Left lobe of liver (tissue), 2 donors: ENCODE measurements around the gene WDR26. TPM values are rescaled to one million over a fixed set of nuclear protein-coding genes. Genes with fewer than 3 reads are reported as not detected.
A peak's percentile ranks its signal among the peaks of the same experiment; 100 is the strongest.
"Not testable (repeated sequence)": the region's sequence is repeated elsewhere in the genome, so short reads cannot be mapped to it uniquely, and the experiment has no call there.

ENCODE experiments used
- ATAC-seq: fragments of 200-7000 bp; cut with Tn5 transposase; one replicate; pipeline ENCODE4 v1.9.1; 2020; ENCODE audit warnings: mild to moderate bottlenecking, moderate library complexity
- DNase-seq: peaks from one replicate; pipeline ENCODE4 v3.0.0-alpha.2; 2020; ENCODE audit warnings: low spot score
- total RNA-seq: library from RNA; stranded (reverse); gene quantifications from one replicate; pipeline ENCODE4 v1.2.1, GENCODE V29; 2021
- donor health status: DM: no; HTN: no; CAD: no; lungs with moderate emphysema.
- donor health status: DM: no; HTN: yes; CAD: no.

The WDR26 gene
- total RNA-seq, 1 donor from 2014 or later, result 27.2 TPM

DNA sequence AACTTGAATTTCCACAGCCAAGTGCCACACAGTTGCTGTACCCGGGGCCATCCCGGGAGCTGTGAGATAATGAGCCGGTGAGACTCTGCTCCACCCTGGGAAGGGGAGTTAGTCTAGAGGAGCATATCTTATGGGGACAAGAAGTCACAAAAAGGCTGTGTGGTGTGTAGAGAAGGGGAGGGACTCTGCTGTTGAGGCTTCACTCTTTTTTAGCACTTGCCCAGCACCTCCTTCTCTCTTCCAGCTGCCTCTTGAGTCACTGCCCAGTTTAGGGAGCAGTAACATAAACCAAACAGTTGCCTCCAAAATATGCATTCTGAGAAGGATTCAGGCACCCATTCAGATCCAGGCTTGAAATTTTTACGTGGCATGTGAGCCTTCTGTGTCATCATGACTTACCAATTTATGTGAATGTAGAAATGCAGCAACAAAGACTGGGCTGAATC is 744 bp upstream of the WDR26 start:
- ATAC-seq (peak; percentile 37), DNase-seq (no peak)

DNA sequence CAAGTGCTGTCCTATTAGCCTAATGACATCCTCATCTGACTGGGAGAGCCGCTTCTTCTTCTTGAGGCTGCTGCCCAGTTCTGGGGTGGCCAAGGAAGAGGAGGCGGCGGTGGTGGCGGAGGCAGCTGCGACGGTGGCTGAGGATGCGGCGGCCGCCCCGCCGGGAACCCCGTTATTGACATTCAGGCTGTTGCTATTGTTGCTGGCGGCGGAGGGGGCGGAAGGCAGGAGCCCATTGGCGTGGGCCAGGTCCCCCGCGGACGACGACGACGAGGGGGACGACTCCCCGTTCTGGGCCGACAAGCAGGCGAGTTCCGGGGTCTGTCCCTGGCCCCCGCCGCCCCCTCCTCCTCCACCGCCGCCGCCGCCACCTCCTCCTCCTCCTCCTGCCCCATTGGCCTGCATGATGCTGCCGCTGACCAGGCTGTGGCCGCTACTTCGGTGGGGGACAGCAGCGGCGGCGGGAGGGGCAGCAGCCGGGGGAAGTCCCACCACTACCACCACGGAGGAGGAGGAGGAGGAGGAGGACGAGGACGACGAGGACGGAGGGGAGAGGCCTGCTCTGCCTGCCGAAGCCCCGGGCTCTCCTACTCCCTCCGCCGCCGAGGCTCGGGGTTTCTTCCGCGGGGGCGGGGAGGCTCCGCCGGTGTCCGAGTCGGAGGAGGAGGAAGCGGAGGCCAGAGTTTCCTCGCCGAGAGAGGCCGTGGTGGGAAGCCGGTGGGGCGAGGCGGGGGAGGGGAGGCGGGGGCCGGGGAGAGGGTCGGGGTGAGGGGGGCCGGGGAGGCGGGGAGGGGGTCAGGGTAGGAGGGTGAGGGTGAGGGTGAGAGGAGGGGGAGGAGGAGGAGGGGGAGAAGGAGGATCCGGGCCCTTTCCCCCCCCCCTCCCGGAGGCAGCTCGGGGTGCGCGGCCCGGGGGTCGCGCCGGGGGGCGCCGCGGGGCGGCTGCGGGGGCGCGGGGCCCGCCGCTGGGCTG is 610 bp downstream of the WDR26 start:
- peak; percentile 48 for ATAC-seq
- DNase-seq, result peak; percentile 57

DNA sequence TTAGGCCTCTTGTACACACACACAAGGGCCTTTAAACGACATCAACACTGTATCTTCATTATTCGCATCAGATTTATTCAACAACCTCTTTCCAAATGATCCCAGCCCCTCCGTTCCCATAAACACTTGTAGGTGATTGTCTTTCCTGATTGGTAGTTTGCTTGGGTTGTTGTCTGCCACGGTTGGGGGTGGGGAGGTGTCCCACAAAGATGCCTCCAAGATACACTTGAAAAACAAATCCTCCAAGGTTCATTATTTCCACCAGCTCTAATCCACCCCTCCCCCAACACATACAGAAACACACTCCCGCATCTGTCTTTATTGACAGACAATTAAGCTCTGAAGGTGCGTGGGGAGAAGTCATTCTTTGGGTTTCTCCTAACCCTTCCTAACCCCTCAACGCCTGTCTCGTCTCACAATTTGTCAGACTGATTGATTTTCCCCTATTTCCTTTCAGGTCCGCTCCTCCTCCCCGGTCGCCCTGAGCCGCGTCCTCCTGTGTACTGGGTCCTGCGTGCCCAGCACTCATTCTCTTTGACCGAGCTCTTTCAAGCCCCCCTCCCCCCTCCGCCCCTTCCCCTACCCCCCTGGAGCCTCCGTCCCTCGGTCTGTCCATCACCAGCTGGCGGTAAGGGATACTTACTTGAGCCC is 1.4 kb downstream of the WDR26 start:
- ATAC-seq (peak; percentile 8), DNase-seq (no peak)

DNA sequence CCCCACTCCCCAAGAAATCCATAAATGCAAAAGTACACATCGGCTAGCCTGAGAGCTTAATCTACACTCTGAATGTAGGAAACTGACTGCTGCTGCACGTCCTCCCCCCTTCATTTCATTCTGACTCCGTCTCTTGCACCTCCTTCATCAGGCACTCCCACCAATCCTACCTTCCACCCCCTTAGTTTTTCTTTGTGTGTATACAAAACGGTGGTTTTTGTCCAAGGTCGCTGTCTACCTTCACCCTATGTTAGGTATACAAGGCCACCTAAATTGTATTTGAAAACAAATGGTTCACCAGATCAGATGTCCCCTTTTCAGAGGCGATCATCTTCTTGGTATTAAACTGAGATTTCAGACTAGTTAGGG is 1.9 kb downstream of the WDR26 start:
- no peak for DNase-seq
- peak; percentile 10 for ATAC-seq

DNA sequence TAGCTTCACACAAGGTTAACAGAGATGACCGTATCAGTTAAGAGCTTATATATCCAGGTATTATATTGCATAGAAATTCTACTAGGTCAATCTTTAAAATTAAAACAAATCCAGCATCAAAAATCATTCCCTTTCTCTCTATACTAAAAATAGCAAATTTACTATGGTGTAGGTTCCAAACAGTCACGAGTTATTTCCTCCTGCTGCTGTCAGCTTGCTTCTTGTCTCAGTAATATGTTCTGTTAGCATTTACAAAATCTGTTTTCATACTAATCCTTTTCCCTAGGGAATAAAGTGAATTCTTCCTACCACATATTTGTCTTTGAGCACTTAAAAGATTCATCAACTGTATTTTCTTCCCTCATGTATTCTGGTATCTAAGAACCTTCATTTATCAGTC is 2.5 kb downstream of the WDR26 start:
- no peak for ATAC-seq

DNA sequence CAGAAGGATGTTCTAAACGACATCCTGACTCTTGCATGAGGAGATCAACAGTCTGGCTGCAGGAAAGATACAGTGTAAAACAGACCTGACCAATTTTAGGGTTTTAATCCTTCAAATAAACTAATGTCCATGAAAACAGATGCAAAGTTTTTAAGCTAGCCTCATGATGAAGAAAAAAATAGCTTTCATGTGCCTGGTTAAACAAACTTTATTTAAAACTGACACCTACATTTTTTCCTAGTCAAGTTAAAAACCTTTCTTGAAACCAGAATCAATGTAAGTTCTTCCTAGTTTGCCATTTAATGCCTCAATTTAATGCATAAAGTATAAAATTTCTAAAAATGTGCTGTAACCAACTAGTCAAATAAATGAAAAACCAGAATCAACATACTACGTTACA is 2.9 kb downstream of the WDR26 start:
- ATAC-seq (no peak), DNase-seq (no peak)

More for the DNA sequence above, 2.5 kb downstream of the WDR26 start:
- no peak for DNase-seq

DNA sequence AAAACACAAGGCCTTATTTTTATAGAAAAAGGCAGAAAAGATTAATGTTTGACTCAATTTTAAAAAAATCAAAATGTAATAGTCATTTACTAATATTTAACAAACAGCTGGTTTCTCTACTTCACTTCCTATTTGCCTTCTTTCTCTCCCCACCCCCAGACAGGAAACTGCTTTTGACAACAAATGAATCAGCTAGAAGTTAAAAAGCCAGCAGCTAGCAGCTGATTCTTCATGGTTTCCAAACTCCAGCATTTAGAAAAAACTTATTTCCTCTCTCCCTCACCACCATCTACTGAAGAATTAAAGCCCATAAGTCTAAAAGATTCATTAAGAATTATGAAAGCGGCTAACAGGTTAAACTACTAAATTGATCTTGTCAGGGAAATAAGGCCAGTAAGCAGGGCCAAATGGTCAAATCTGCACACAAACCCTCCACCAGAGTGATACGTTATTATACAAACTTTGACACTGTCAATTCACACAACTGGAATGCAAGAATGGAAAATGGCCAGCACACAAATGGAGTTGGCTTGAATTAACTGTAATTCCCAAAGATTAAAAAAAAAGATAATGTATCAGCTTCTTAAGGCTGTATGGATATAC is 4.0 kb downstream of the WDR26 start:
- ATAC-seq (peak; percentile 12), DNase-seq (no peak)

DNA sequence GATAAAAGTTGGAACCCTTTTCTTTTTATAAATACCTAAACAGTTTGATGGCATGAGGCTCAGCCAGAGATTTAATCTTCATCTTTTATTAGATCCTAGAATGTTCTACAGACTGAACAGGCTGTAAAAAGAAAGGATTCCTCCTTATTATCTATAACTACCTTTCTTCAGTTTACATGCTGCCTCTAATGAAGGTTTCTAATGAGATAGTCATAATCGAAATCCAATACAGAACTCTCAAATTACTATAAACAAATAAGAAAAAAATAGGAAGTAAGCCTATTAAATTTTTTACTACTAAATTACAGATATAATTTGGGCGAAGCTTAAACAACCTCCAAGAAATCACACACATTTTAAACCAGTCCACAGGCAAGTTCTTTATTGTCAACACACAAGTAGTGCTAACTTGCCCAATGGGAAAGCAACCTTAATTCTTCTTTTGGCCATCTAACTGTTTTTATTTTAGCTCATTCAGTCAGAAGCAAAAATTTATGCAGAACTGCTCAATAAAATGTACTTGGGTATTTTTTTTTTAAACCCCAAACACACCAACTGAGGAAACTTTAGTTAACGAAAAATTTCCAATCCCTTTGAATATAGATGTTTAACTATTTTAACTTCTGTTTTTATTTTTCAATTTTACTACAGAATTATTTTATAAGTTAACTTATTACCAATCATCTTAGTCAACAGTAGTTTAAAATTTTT is 4.8 kb downstream of the WDR26 start:
- DNase-seq, result no peak
- no peak for ATAC-seq

DNA sequence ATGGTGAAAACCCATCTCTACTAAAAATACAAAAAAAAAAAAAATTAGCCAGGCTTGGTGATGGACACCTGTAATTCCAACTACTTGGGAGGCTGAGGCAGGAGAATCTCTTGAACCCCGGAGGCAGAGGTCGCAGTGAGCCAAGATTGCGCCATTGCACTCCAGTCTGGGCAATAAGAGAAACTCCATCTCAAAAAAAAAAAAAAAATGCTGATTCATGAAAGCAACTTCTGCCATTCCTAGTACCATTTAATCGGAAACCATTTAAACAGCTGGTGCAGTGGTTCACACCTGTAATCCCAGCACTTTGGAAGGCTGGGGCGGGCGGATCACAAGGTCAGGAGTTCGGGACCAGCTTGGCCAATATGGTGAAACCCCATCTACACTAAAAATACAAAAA is 5.9 kb downstream of the WDR26 start:
- ATAC-seq, DNase-seq: not testable (repeated sequence)

DNA sequence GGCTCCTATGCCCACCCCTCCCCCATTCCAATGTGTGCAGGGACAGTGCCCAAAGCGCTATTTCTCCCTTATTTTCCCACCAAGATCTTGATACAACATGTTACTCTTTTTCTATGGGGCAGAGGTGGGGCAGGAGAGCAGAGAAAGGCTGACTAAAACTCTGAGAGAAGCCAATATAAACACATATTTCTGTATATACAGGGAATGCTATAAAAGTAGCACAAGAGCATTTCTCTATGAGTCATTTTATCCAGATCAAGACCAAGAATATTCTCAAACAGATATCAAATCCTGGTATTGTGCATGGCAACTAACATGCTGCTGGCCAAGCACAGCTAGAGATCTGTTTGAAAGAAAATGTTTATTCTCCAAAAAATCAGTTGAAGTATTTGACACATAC is 7.3 kb downstream of the WDR26 start:
- ATAC-seq (no peak), DNase-seq (no peak)

DNA sequence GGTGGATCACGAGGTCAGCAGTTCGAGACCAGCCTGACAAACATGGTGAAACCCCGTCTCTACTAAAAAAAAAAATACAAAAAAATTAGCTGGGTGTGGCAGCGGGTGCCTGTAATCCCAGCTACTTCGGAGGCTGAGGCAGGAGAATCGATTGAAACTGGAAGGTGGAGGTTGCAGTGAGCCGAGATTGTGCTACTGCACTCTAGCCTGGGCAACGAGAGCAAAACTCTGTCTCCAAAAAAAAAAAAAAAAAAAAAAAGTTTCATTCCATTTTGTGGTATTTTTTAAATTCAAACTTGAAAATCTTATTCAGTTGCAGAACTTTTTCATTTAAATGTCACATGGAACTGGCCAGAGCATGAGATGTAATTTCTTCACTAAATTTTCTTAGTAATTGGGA is 7.7 kb downstream of the WDR26 start:
- DNase-seq, ATAC-seq: not testable (repeated sequence)

DNA sequence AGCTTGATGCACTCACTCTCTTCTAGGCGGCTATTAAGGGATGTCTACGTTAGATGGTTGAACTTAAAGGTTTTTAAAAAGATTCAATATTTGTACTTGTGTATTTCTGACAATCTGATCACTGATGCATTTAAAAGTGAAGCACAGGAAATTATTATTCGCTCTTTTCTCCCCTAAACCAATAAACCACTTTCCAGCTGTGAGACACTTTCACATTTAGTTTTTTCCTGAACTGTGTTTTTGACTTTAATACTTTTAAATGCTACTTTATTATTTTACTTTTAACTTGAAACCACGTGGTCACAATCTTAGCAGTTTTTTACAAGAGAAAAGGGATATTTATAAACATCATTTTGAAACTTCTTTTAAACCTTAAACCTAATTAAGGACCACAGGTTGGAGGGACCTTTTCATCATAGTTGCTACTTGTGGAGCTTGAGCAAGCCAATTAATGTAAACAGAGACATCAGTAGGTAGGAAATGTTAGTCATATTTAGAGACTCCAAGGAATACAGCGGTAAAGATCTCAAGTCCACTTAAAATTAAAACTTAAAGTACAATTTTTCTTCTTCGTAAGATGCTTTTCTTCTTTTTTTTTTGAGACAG is 9.2 kb downstream of the WDR26 start:
- DNase-seq (no peak), ATAC-seq (no peak)

DNA sequence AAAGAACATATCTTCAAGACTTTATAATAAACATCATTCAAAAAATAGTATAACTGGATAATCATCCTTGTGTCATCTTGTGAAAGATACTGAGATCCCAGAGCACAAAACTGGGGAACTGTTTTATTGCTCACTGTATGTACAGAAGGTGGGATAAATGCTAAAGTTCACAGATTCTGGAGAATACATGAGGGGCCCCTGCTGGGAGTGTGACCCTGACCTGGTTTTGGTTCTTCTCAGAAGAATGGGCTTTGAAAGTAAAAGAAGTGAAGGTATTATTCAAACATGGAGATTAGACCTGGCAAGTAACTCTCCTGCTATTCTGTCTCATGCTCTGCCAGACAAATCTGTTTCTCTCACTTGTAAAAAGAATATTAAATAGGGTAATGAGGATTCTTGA is 14.5 kb downstream of the WDR26 start:
- ATAC-seq (no peak), DNase-seq (no peak)

DNA sequence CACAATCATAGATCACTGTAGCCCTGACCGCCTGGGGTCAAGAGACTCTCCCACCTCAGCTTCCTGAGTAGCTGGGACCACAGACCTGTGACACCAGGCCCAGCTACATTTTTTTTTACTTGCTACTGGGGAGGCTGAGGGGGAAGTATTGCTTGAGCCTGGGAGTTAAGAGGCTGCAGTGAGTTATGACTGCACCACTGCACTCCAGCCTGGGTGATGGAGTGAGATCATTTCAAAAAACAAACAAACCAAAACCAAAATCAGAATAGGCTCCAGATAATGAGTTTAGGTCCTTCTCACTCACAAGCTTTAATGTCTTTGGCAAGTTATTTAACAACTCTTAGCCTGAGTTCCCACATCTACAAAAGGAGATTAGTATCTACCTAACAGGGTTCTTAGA is 22.8 kb downstream of the WDR26 start:
- no peak for DNase-seq
- ATAC-seq, result no peak

DNA sequence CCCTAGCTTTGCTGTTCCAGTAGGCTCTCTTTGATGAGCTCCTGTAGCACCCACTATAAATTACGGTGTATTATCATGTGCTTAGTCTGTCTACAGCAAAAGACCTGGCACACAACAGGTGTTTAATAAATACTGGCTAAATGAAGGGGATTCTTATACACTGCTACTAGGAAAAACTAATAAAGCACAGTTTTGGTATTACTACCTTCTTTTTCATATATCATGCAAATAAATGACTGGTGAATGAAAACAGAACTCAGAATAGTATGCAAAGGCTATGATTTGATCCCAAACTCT is 26.4 kb downstream of the WDR26 start:
- ATAC-seq, result no peak
- no peak for DNase-seq

DNA sequence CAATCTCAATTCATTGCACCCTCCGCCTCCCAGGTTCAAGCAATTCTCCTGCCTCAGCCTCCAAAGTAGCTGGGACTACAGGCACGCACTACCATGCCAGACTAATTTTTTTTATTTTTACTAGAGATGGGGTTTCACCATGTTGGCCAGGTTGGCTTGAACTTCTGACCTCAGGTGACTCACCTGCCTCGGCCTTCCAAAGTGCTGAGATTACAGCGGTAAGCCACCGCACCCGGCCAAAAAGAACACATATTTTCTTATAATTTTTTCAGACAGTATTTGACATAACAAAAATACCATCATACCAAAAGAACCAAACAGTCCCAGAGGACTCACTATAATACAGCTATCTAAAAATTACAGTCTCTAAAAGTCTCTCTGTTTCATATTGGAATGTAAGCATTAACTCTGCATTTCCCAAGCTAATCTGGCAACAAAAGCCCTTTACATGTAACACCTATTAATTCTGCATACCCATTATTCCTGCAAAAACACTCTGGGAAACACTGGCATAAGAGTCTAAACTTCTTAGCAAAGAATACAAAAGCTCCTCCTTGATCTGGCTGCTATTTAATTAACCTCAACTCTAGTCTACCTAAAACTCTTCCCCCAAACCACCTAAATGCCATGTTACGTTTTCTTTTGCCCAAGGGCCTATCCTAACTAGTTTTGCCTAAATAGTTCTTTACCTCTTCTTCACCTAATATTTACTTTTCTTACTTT is 26.9 kb downstream of the WDR26 start:
- ATAC-seq (peak; percentile 31), DNase-seq (no peak)

DNA sequence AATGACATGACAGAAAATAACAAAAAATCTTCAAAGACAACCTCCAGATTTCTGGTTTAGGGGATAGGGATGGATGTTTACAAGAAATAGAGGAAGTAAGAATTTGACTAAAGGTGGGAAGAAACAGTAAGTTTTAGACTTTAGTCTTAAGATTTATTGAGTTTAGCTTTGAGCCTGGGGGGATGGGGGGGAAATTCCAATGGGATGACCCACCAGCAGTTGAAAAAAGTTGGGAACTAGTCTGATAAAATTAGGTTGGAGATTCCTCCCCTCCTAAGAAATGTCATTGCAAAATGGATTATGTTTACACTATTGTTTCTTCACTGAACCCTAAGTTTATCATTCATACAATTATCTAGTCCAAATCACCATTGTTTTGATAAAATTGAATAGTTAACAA is 28.4 kb downstream of the WDR26 start:
- ATAC-seq (no peak), DNase-seq (no peak)

DNA sequence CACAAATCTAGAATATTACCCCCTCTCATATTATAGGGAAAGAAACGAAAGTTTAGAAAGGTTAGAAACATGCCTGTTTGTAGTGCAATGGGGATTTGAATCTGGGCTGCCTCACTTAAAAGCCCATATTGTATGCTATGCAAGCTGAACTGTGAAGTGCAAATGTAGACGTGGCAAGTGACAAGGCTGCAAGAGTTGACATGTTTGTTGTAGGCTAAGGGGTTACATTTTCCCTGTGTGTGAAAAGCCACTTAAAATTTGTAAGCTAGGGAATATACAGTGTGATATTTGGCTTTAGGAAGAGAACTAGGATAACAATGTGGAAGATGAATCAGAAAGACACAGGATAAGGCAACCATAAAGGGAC is 29.0 kb downstream of the WDR26 start:
- ATAC-seq (no peak), DNase-seq (no peak)

DNA sequence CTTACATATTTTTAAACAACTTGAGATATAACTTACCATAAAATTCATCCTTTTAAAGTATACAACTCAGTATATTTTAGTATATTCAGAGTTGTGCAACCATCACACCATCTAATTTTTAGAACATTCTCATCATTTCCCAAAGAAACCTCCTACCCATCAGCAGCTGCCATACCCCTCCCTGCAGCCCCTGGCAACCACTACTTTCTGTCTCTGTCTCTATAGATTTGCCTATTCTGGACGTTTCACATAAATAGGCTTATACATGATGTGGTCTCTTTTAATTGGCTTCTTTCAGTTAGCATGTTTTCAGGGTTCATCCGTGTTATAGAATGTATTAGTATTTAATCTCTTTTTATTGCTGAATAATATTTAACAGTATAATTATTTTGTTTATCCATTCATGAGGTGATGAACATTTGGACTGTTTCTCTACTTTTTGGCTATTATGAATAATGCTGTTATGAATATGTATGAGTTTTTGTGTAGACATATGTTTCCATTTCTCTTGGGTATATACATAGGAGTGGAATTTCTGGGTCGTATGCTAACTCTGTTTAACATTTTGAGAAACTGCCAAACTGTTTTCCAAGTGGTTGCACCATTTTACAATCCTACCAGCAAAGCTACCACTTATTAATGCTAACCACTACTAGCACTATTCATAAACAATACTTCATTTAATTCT is 29.5 kb downstream of the WDR26 start:
- no peak for DNase-seq
- ATAC-seq, result no peak
